ENCODE measurements around the gene HNRNPUL2.

The HNRNPUL2 gene

DNA sequence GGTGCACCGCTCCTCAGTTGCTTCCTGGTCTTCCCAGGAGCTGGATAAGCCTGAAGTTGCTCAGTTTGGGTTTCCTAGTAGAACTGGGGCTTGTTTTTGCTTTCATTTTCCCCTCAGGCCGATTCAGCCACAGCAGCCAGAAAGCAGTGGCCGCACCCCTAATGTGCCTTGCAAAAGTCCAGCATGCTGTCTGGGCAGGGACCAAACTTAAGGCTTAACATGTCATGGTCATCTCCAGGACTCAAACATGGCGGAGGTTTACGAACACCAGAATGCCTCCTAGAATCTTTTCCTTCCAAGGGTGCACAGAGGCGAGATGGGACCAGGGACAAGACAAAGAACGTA, 17.3 kb downstream of the HNRNPUL2 start:
- TF ChIP-seq, protein P1, sequence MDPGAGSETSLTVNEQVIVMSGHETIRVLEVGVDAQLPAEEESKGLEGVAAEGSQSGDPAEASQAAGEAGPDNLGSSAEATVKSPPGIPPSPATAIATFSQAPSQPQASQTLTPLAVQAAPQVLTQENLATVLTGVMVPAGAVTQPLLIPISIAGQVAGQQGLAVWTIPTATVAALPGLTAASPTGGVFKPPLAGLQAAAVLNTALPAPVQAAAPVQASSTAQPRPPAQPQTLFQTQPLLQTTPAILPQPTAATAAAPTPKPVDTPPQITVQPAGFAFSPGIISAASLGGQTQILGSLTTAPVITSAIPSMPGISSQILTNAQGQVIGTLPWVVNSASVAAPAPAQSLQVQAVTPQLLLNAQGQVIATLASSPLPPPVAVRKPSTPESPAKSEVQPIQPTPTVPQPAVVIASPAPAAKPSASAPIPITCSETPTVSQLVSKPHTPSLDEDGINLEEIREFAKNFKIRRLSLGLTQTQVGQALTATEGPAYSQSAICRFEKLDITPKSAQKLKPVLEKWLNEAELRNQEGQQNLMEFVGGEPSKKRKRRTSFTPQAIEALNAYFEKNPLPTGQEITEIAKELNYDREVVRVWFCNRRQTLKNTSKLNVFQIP (CRISPR knock-in tag; IDR thresholded peaks at IDR 0.05; ENCODE audit: borderline replicate concordance, low read depth), result no peak
- TF ChIP-seq CREB5 (CRISPR knock-in tag; IDR thresholded peaks at IDR 0.05; ENCODE audit: low read depth), result 0 out of 2 replicates have a peak, but pooled peaks have one; percentile 25
- no peak for ATAC-seq

GRCh38 chr11:62709247-62710000, 17.8 kb downstream of the HNRNPUL2 start:
- ATAC-seq, result peak; percentile 75
- 0 out of 2 replicates have a peak, but pooled peaks have one; percentile 45 for TF ChIP-seq ZC3H10 (CRISPR knock-in tag; IDR thresholded peaks at IDR 0.05)
- TF ChIP-seq OSR1 (CRISPR knock-in tag; IDR thresholded peaks at IDR 0.05), result no peak
- TF ChIP-seq, protein P2, sequence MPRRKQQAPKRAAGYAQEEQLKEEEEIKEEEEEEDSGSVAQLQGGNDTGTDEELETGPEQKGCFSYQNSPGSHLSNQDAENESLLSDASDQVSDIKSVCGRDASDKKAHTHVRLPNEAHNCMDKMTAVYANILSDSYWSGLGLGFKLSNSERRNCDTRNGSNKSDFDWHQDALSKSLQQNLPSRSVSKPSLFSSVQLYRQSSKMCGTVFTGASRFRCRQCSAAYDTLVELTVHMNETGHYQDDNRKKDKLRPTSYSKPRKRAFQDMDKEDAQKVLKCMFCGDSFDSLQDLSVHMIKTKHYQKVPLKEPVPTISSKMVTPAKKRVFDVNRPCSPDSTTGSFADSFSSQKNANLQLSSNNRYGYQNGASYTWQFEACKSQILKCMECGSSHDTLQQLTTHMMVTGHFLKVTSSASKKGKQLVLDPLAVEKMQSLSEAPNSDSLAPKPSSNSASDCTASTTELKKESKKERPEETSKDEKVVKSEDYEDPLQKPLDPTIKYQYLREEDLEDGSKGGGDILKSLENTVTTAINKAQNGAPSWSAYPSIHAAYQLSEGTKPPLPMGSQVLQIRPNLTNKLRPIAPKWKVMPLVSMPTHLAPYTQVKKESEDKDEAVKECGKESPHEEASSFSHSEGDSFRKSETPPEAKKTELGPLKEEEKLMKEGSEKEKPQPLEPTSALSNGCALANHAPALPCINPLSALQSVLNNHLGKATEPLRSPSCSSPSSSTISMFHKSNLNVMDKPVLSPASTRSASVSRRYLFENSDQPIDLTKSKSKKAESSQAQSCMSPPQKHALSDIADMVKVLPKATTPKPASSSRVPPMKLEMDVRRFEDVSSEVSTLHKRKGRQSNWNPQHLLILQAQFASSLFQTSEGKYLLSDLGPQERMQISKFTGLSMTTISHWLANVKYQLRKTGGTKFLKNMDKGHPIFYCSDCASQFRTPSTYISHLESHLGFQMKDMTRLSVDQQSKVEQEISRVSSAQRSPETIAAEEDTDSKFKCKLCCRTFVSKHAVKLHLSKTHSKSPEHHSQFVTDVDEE (CRISPR knock-in tag; IDR thresholded peaks at IDR 0.05), result peak; percentile 92; the same call in 1 of the 2 replicates
- TF ChIP-seq PATZ1 (CRISPR knock-in tag; IDR thresholded peaks at IDR 0.05; ENCODE audit: borderline replicate concordance), result peak; percentile 54; the same call in 1 of the 2 replicates
- 0 out of 2 replicates have a peak, but pooled peaks have one; percentile 36 for TF ChIP-seq ZNF8 (CRISPR knock-in tag; IDR thresholded peaks at IDR 0.05)
- no peak for TF ChIP-seq GLIS3 (CRISPR knock-in tag; IDR thresholded peaks at IDR 0.05)
- TF ChIP-seq ISL1 (CRISPR knock-in tag; IDR thresholded peaks at IDR 0.05), result no peak
- TF ChIP-seq ZFP3 (CRISPR knock-in tag; IDR thresholded peaks at IDR 0.05), result peak; percentile 55; the same call in 1 of the 2 replicates
- TF ChIP-seq BACH2 (CRISPR knock-in tag; IDR thresholded peaks at IDR 0.05; ENCODE audit: borderline replicate concordance), result no peak
- peak; percentile 71; the same call in 1 of the 2 replicates for TF ChIP-seq CSDC2 (CRISPR knock-in tag; IDR thresholded peaks at IDR 0.05)
- TF ChIP-seq ZNF565 (CRISPR knock-in tag; conservative IDR thresholded peaks at IDR 0.05; ENCODE audit: low read depth), result peak; percentile 88
- TF ChIP-seq ESRRG (CRISPR knock-in tag; IDR thresholded peaks at IDR 0.05), result no peak
- no peak for TF ChIP-seq ARNTL (CRISPR knock-in tag; IDR thresholded peaks at IDR 0.05; ENCODE audit: borderline replicate concordance, low read depth)
- peak; percentile 24; the same call in 1 of the 2 replicates for TF ChIP-seq ZNF70 (CRISPR knock-in tag; IDR thresholded peaks at IDR 0.05)
- no peak for TF ChIP-seq RARB (CRISPR knock-in tag; IDR thresholded peaks at IDR 0.05)
- peak; percentile 48; the same call in 1 of the 2 replicates for TF ChIP-seq SNAI2 (CRISPR knock-in tag; IDR thresholded peaks at IDR 0.05)
- TF ChIP-seq, protein P3, sequence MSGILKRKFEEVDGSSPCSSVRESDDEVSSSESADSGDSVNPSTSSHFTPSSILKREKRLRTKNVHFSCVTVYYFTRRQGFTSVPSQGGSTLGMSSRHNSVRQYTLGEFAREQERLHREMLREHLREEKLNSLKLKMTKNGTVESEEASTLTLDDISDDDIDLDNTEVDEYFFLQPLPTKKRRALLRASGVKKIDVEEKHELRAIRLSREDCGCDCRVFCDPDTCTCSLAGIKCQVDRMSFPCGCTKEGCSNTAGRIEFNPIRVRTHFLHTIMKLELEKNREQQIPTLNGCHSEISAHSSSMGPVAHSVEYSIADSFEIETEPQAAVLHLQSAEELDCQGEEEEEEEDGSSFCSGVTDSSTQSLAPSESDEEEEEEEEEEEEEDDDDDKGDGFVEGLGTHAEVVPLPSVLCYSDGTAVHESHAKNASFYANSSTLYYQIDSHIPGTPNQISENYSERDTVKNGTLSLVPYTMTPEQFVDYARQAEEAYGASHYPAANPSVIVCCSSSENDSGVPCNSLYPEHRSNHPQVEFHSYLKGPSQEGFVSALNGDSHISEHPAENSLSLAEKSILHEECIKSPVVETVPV (CRISPR knock-in tag; IDR thresholded peaks at IDR 0.05), result 0 out of 2 replicates have a peak, but pooled peaks have one; percentile 24

GRCh38 chr11:62708793-62709192, 18.5 kb downstream of the HNRNPUL2 start:
- no peak; the same call in 2 of the 3 replicates for ATAC-seq
- TF ChIP-seq ISL1 (CRISPR knock-in tag; IDR thresholded peaks at IDR 0.05) (no peak), CREB5 (CRISPR knock-in tag; IDR thresholded peaks at IDR 0.05; ENCODE audit: low read depth) (no peak), PATZ1 (CRISPR knock-in tag; IDR thresholded peaks at IDR 0.05; ENCODE audit: borderline replicate concordance) (no peak), ZFP30 (CRISPR knock-in tag; IDR thresholded peaks at IDR 0.05) (no peak), GLIS3 (CRISPR knock-in tag; IDR thresholded peaks at IDR 0.05) (no peak), ZNF8 (CRISPR knock-in tag; IDR thresholded peaks at IDR 0.05) (no peak), ZC3H10 (CRISPR knock-in tag; IDR thresholded peaks at IDR 0.05) (no peak), SNAI2 (CRISPR knock-in tag; IDR thresholded peaks at IDR 0.05) (no peak), BACH2 (CRISPR knock-in tag; IDR thresholded peaks at IDR 0.05; ENCODE audit: borderline replicate concordance) (no peak), PPARA (CRISPR knock-in tag; IDR thresholded peaks at IDR 0.05; ENCODE audit: borderline replicate concordance) (no peak), ZNF70 (CRISPR knock-in tag; IDR thresholded peaks at IDR 0.05) (no peak), RARB (CRISPR knock-in tag; IDR thresholded peaks at IDR 0.05) (no peak), ESRRG (CRISPR knock-in tag; IDR thresholded peaks at IDR 0.05) (no peak)
- TF ChIP-seq, protein P3 (CRISPR knock-in tag; IDR thresholded peaks at IDR 0.05), result no peak

All from SK-N-SH treated with all-trans-retinoic acid at 6 μM for 48 hours (cell line).